GM23338 (cell line): ENCODE measurements around the gene GRIK1.

Experiments used
- CREB1 ChIP-seq: fragments of 250-450 bp; sonication (Bioruptor Pico); IDR thresholded peaks from 2 replicates; pipeline ENCODE4 v1.5.0; 2020; ENCODE audit warnings: low read depth, mild to moderate bottlenecking, moderate library complexity
- CTCF ChIP-seq, 2 experiments: fragments of 200-600 bp in 1 of 2; sonication (generic) in 1 of 2; conservative IDR thresholded peaks; 2 replicates each; pipeline versions ENCODE4 v1.5.1 to v1.6.1; 2016 to 2017; ENCODE audit warnings: antibody characterized with exemption in 2 of 2, low read depth in 2 of 2, mild to moderate bottlenecking in 2 of 2, moderate library complexity in 1 of 2
- ETS1 ChIP-seq: IDR thresholded peaks from 2 replicates; pipeline ENCODE4 v1.6.1; 2016; ENCODE audit warnings: antibody characterized with exemption
- EZH2 ChIP-seq: fragments of 200-600 bp; sonication (generic); IDR thresholded peaks from one replicate; pipeline ENCODE4 v1.8.0; 2017; ENCODE audit warnings: antibody characterized with exemption, mild to moderate bottlenecking, low read depth; ENCODE audit not compliant: unreplicated experiment
- EZH2phosphoT487 ChIP-seq: fragments of 200-600 bp; sonication (generic); IDR thresholded peaks from one replicate; pipeline ENCODE4 v1.8.1; 2018; ENCODE audit warnings: antibody characterized with exemption; ENCODE audit not compliant: unreplicated experiment
- JUNB ChIP-seq: IDR thresholded peaks from one replicate; pipeline ENCODE4 v1.6.1; 2016; ENCODE audit warnings: antibody characterized with exemption; ENCODE audit not compliant: unreplicated experiment
- NANOG ChIP-seq: IDR thresholded peaks from 2 replicates; pipeline ENCODE4 v1.6.1; 2016; ENCODE audit warnings: antibody characterized with exemption, borderline replicate concordance
- POLR2AphosphoS5 ChIP-seq: IDR thresholded peaks from 2 replicates; pipeline ENCODE4 v1.6.1; 2016; ENCODE audit warnings: antibody characterized with exemption, low read depth
- STAT1 ChIP-seq: IDR thresholded peaks from one replicate; pipeline ENCODE4 v1.6.1; 2016; ENCODE audit warnings: antibody characterized with exemption; ENCODE audit not compliant: unreplicated experiment
- ZNF114 ChIP-seq: fragments of 250-450 bp; sonication (Bioruptor Pico); IDR thresholded peaks from 2 replicates; pipeline ENCODE4 v1.5.0; 2020; ENCODE audit warnings: mild to moderate bottlenecking, moderate library complexity
- ZNF331 ChIP-seq: fragments of 250-450 bp; sonication (Bioruptor Pico); IDR thresholded peaks from 2 replicates; pipeline ENCODE4 v1.5.0; 2020; ENCODE audit warnings: low read depth, mild to moderate bottlenecking, moderate library complexity
- TF ChIP-seq, protein P1 (sequence below): IDR thresholded peaks from one replicate; pipeline ENCODE4 v1.6.1; 2018; ENCODE audit warnings: antibody characterized with exemption; ENCODE audit not compliant: unreplicated experiment
- TF ChIP-seq, protein P2 (sequence below): fragments of 250-450 bp; sonication (Bioruptor Pico); IDR thresholded peaks from 2 replicates; pipeline ENCODE4 v1.5.0; 2020; ENCODE audit warnings: mild to moderate bottlenecking, moderate library complexity

- TF ChIP-seq, protein P1, sequence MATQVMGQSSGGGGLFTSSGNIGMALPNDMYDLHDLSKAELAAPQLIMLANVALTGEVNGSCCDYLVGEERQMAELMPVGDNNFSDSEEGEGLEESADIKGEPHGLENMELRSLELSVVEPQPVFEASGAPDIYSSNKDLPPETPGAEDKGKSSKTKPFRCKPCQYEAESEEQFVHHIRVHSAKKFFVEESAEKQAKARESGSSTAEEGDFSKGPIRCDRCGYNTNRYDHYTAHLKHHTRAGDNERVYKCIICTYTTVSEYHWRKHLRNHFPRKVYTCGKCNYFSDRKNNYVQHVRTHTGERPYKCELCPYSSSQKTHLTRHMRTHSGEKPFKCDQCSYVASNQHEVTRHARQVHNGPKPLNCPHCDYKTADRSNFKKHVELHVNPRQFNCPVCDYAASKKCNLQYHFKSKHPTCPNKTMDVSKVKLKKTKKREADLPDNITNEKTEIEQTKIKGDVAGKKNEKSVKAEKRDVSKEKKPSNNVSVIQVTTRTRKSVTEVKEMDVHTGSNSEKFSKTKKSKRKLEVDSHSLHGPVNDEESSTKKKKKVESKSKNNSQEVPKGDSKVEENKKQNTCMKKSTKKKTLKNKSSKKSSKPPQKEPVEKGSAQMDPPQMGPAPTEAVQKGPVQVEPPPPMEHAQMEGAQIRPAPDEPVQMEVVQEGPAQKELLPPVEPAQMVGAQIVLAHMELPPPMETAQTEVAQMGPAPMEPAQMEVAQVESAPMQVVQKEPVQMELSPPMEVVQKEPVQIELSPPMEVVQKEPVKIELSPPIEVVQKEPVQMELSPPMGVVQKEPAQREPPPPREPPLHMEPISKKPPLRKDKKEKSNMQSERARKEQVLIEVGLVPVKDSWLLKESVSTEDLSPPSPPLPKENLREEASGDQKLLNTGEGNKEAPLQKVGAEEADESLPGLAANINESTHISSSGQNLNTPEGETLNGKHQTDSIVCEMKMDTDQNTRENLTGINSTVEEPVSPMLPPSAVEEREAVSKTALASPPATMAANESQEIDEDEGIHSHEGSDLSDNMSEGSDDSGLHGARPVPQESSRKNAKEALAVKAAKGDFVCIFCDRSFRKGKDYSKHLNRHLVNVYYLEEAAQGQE = no peak
- TF ChIP-seq CTCF (conservative IDR thresholded peaks at IDR 0.05; ENCODE audit: low read depth in 2 of 2) = no peak
- TF ChIP-seq POLR2AphosphoS5 = no peak
- no peak for TF ChIP-seq EZH2phosphoT487
- no peak for TF ChIP-seq ETS1
- no peak for TF ChIP-seq EZH2
- no peak for TF ChIP-seq ZNF331 (CRISPR knock-in tag)
- TF ChIP-seq CREB1 (CRISPR knock-in tag) = no peak
- TF ChIP-seq, protein P2, sequence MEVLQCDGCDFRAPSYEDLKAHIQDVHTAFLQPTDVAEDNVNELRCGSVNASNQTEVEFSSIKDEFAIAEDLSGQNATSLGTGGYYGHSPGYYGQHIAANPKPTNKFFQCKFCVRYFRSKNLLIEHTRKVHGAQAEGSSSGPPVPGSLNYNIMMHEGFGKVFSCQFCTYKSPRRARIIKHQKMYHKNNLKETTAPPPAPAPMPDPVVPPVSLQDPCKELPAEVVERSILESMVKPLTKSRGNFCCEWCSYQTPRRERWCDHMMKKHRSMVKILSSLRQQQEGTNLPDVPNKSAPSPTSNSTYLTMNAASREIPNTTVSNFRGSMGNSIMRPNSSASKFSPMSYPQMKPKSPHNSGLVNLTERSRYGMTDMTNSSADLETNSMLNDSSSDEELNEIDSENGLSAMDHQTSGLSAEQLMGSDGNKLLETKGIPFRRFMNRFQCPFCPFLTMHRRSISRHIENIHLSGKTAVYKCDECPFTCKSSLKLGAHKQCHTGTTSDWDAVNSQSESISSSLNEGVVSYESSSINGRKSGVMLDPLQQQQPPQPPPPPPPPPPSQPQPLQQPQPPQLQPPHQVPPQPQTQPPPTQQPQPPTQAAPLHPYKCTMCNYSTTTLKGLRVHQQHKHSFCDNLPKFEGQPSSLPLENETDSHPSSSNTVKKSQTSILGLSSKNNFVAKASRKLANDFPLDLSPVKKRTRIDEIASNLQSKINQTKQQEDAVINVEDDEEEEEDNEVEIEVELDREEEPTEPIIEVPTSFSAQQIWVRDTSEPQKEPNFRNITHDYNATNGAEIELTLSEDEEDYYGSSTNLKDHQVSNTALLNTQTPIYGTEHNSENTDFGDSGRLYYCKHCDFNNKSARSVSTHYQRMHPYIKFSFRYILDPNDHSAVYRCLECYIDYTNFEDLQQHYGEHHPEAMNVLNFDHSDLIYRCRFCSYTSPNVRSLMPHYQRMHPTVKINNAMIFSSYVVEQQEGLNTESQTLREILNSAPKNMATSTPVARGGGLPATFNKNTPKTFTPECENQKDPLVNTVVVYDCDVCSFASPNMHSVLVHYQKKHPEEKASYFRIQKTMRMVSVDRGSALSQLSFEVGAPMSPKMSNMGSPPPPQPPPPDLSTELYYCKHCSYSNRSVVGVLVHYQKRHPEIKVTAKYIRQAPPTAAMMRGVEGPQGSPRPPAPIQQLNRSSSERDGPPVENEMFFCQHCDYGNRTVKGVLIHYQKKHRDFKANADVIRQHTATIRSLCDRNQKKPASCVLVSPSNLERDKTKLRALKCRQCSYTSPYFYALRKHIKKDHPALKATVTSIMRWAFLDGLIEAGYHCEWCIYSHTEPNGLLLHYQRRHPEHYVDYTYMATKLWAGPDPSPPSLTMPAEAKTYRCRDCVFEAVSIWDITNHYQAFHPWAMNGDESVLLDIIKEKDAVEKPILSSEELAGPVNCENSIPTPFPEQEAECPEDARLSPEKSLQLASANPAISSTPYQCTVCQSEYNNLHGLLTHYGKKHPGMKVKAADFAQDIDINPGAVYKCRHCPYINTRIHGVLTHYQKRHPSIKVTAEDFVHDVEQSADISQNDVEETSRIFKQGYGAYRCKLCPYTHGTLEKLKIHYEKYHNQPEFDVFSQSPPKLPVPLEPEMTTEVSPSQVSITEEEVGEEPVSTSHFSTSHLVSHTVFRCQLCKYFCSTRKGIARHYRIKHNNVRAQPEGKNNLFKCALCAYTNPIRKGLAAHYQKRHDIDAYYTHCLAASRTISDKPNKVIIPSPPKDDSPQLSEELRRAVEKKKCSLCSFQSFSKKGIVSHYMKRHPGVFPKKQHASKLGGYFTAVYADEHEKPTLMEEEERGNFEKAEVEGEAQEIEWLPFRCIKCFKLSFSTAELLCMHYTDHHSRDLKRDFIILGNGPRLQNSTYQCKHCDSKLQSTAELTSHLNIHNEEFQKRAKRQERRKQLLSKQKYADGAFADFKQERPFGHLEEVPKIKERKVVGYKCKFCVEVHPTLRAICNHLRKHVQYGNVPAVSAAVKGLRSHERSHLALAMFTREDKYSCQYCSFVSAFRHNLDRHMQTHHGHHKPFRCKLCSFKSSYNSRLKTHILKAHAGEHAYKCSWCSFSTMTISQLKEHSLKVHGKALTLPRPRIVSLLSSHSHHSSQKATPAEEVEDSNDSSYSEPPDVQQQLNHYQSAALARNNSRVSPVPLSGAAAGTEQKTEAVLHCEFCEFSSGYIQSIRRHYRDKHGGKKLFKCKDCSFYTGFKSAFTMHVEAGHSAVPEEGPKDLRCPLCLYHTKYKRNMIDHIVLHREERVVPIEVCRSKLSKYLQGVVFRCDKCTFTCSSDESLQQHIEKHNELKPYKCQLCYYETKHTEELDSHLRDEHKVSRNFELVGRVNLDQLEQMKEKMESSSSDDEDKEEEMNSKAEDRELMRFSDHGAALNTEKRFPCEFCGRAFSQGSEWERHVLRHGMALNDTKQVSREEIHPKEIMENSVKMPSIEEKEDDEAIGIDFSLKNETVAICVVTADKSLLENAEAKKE (CRISPR knock-in tag) = no peak
- TF ChIP-seq NANOG = no peak
- TF ChIP-seq ZNF114 (CRISPR knock-in tag) = no peak
- no peak for TF ChIP-seq STAT1
- TF ChIP-seq JUNB = no peak
Observed at GRCh38 chr21:29658177-29658933, 281.4 kb downstream of the GRIK1 start.
